Keratinocyte (primary cell): ENCODE results near the gene MRPL48. TPM values are rescaled to one million over a fixed set of nuclear protein-coding genes. Genes with fewer than 3 reads are reported as not detected.

Experiments
- DNase-seq: peaks from one replicate; pipeline ENCODE4 v3.0.0-alpha.2; 2011; ENCODE audit warnings: low read depth, missing footprints, low spot score
- FAIRE-seq: peaks from 2 replicates; lab custom pipeline; 2011; peaks lifted over from hg19 to GRCh38; lab: Jason Lieb, UNC
- H2AFZ ChIP-seq: 2 replicates; pipeline ENCODE4 v1.6.0; 2012; ENCODE audit warnings: low read length, control low read depth, inconsistent platforms; ENCODE audit not compliant: control insufficient read depth
- H3K27ac ChIP-seq: 2 replicates; pipeline ENCODE4 v1.5.1; 2011; ENCODE audit warnings: low read length; ENCODE audit not compliant: control insufficient read depth, insufficient read depth
- H3K27me3 ChIP-seq: 3 replicates; pipeline ENCODE4 v1.6.0; 2011; ENCODE audit warnings: low read length; ENCODE audit not compliant: control insufficient read depth, insufficient read depth; ENCODE audit errors: extremely low read depth
- H3K36me3 ChIP-seq, 2 experiments: 2 replicates in 1 of 2; 3 replicates in 1 of 2; pipeline ENCODE4 v1.5.1; 2011; ENCODE audit warnings: low read length in 2 of 2, mild to moderate bottlenecking in 1 of 2; ENCODE audit not compliant: control insufficient read depth in 2 of 2, insufficient read depth in 2 of 2; ENCODE audit errors: extremely low read depth in 1 of 2
- H3K4me1 ChIP-seq: 3 replicates; pipeline ENCODE4 v1.5.1; 2011; ENCODE audit warnings: low read length; ENCODE audit not compliant: control insufficient read depth, insufficient read depth; ENCODE audit errors: extremely low read depth
- H3K4me2 ChIP-seq: 3 replicates; pipeline ENCODE4 v1.6.0; 2011; ENCODE audit warnings: low read depth, low read length; ENCODE audit not compliant: control insufficient read depth, insufficient read depth; ENCODE audit errors: extremely low read depth
- H3K4me3 ChIP-seq, 3 experiments: fragments of 200-600 bp in 1 of 3; sonication (generic) in 1 of 3; 2 replicates in 2 of 3; 3 replicates in 1 of 3; pipeline ENCODE4 v1.5.1; 2011 to 2016; ENCODE audit warnings: low read length in 3 of 3, mild to moderate bottlenecking in 3 of 3, control low read depth in 2 of 3, inconsistent platforms in 1 of 3, low read depth in 1 of 3, mixed read lengths in 1 of 3, mixed run types in 1 of 3, moderate library complexity in 1 of 3; ENCODE audit not compliant: control insufficient read depth in 2 of 3, insufficient read depth in 2 of 3; ENCODE audit errors: extremely low read depth in 1 of 3
- H3K79me2 ChIP-seq: 2 replicates; pipeline ENCODE4 v1.6.0; 2012; ENCODE audit warnings: low read length; ENCODE audit not compliant: control insufficient read depth, insufficient read depth
- H3K9ac ChIP-seq: 3 replicates; pipeline ENCODE4 v1.6.0; 2011; ENCODE audit warnings: low read length; ENCODE audit not compliant: control insufficient read depth, insufficient read depth; ENCODE audit errors: extremely low read depth
- H3K9me1 ChIP-seq: 3 replicates; pipeline ENCODE4 v1.6.0; 2011; ENCODE audit warnings: low read length; ENCODE audit not compliant: control insufficient read depth, insufficient read depth; ENCODE audit errors: extremely low read depth
- H3K9me3 ChIP-seq: 2 replicates; pipeline ENCODE4 v1.5.1; 2012; ENCODE audit warnings: low read depth, low read length; ENCODE audit not compliant: control insufficient read depth
- H4K20me1 ChIP-seq: 3 replicates; pipeline ENCODE4 v1.6.0; 2011; ENCODE audit warnings: low read length; ENCODE audit not compliant: control insufficient read depth, insufficient read depth; ENCODE audit errors: extremely low read depth
- EZH2 ChIP-seq: IDR thresholded peaks from one replicate; pipeline ENCODE4 v1.6.1; 2012; ENCODE audit warnings: inconsistent platforms, mild to moderate bottlenecking, low read length, moderate library complexity
- dilution Hi-C: fragments of 300-500 bp; cut with MboI; formaldehyde crosslinking; loops from one replicate; pipeline ENCODE4 v1.7.0; 2020; ENCODE audit warnings: low sequenced_read_pairs; ENCODE audit not compliant: extremely low pct_ligation_motif_present
- polyA plus RNA-seq, 5 experiments: library from polyadenylated mRNA; depleted of rRNA in 3 of 5; stranded (reverse) in 3 of 5; stranded (forward) in 1 of 5; unstranded in 1 of 5; fragments of >200 nt; gene quantifications; 1 replicate in 1 of 5; 2 replicates in 3 of 5; 3 replicates in 1 of 5; pipeline versions ENCODE4 v1.2.1 to v1.2.3, GENCODE V29; 2011 to 2012; ENCODE audit warnings: missing spikeins in 2 of 5, low read depth in 1 of 5, low replicate concordance in 1 of 5
- TF ChIP-seq, protein P1 (sequence below), 3 experiments: IDR thresholded peaks in 1 of 3; conservative IDR thresholded peaks in 1 of 3; optimal IDR thresholded peaks in 1 of 3; 2 replicates in 2 of 3; 3 replicates in 1 of 3; pipeline versions ENCODE3 to v1.5.1; 2011; ENCODE audit warnings: low read length in 3 of 3, mild to moderate bottlenecking in 3 of 3, moderate library complexity in 2 of 3, control low read depth in 1 of 3, inconsistent platforms in 1 of 3; ENCODE audit not compliant: insufficient read depth in 2 of 3; ENCODE audit errors: extremely low read depth in 1 of 3

The MRPL48 gene
- polyA plus RNA-seq, 1 donor (not counting 4 experiments of a cell fraction or from before 2014, with no cell fraction given): 72.2 TPM

DNA sequence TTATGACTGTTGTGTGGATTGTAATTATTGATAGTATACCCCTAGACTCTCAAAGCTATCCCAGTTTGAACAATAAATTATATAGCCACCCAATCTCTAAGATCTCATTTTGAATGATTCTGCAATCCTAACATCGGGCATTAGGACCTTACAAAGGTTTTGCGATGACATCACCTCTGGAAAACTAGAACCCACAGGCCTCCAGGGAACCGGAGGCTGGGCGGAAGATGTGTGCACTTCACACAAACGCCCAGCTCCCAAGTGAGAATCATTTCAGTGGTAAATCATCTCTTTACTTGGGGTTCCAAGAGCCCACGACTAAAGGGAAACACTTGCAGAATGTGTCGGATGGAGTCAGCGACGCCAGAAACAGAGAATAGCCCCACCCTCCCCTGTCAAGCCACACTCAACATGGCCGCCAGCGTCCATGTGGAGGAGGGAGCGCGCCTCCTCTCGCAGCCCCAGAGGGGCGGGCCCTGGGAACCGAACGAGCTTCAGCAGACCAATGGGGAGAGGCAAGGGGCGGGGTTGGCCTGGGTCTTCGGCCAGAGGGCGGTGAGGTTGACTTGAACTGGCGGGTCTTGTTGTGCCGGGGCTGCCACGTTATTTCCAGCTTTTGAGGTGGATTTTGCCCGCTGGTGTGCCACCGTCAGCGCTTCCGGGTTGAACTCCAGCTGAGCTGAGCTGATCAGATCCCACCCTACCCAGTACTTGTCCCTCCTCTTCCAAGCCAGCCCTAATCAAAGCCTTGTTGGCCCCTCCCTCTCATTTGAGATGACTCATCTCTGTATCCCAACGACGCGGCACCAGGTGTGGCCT, 8.4 kb upstream of the MRPL48 start:
- no peaks in the 10 kb centered on the region for H3K79me2 ChIP-seq
- H2AFZ ChIP-seq: peak overlapping the region; percentile 84
- H3K9me1 ChIP-seq: no peaks in the 10 kb centered on the region
- H3K36me3 ChIP-seq: no peaks in the 10 kb centered on the region
- peak overlapping the region; percentile 44 to 62 (median 46) for H3K4me3 ChIP-seq
- H3K27me3 ChIP-seq: no peaks in the 10 kb centered on the region
- H3K9ac ChIP-seq: peak overlapping the region; percentile 77
- TF ChIP-seq, protein P1, sequence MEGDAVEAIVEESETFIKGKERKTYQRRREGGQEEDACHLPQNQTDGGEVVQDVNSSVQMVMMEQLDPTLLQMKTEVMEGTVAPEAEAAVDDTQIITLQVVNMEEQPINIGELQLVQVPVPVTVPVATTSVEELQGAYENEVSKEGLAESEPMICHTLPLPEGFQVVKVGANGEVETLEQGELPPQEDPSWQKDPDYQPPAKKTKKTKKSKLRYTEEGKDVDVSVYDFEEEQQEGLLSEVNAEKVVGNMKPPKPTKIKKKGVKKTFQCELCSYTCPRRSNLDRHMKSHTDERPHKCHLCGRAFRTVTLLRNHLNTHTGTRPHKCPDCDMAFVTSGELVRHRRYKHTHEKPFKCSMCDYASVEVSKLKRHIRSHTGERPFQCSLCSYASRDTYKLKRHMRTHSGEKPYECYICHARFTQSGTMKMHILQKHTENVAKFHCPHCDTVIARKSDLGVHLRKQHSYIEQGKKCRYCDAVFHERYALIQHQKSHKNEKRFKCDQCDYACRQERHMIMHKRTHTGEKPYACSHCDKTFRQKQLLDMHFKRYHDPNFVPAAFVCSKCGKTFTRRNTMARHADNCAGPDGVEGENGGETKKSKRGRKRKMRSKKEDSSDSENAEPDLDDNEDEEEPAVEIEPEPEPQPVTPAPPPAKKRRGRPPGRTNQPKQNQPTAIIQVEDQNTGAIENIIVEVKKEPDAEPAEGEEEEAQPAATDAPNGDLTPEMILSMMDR (optimal IDR thresholded peaks at IDR 0.05 in 1 of 3, IDR thresholded peaks at IDR 0.05 in 1 of 3, conservative IDR thresholded peaks at IDR 0.05 in 1 of 3; ENCODE audit: extremely low read depth in 1 of 3, insufficient read depth in 2 of 3, low read length in 3 of 3): no peak
- no peak for TF ChIP-seq EZH2
- DNase-seq: peak; percentile 94
- H3K9me3 ChIP-seq: no peaks in the 10 kb centered on the region
- peaks cover 2% of the 10 kb centered on the region for H3K4me1 ChIP-seq
- H3K27ac ChIP-seq: peak overlapping the region; percentile 84
- peak; percentile 79 for FAIRE-seq
- H3K4me2 ChIP-seq: peak overlapping the region; percentile 64
- dilution Hi-C loops: no loop called here
- no peaks in the 10 kb centered on the region for H4K20me1 ChIP-seq

DNA sequence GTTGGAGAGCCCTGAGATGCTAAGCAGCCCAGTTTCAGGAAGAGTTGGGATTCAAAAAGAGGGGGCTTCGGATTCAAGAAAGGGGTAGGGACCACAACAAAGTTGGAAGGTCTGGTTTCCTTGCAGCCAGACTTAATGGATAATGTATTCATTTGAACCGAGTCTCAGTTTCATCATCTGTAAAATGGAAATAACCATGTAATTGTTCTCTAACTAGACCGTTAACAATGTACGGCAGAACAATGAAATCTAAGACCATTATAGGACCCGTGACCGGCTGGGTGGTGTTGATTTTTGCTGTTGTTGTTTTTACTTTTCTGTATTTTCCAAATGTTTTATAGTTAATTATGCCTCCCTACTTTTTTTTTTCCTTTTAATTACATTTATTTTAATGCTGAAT, 6.4 kb upstream of the MRPL48 start:
- Histone ChIP-seq H2AFZ (no peak overlapping the region), H3K9me3 (no peaks in the 10 kb centered on the region), H3K4me1 (peaks cover 5% of the 10 kb centered on the region), H3K27ac (no peak overlapping the region), H3K36me3 (no peaks in the 10 kb centered on the region), H3K9me1 (no peaks in the 10 kb centered on the region), H3K4me2 (no peak overlapping the region), H3K79me2 (no peaks in the 10 kb centered on the region), H3K9ac (no peak overlapping the region), H3K27me3 (no peaks in the 10 kb centered on the region), H3K4me3 (no peak overlapping the region), H4K20me1 (no peaks in the 10 kb centered on the region)
- FAIRE-seq (no peak), DNase-seq (no peak)
- dilution Hi-C loops: no loop called here
- no peak for TF ChIP-seq EZH2
- TF ChIP-seq, protein P1 (optimal IDR thresholded peaks at IDR 0.05 in 1 of 3, IDR thresholded peaks at IDR 0.05 in 1 of 3, conservative IDR thresholded peaks at IDR 0.05 in 1 of 3; ENCODE audit: extremely low read depth in 1 of 3, insufficient read depth in 2 of 3, low read length in 3 of 3): no peak
